Measurements from ENCODE around the gene DNAJC30. TPM values are rescaled to one million over a fixed set of nuclear protein-coding genes. Genes with fewer than 3 reads are reported as not detected.
A peak's percentile ranks its signal among the peaks of the same experiment; 100 is the strongest.
"Not testable (repeated sequence)": the region's sequence is repeated elsewhere in the genome, so short reads cannot be mapped to it uniquely, and the experiment has no call there.

DNAJC30 gene
- 0.96 TPM for total RNA-seq (ENCODE audit: insufficient read depth, low replicate concordance)

DNA sequence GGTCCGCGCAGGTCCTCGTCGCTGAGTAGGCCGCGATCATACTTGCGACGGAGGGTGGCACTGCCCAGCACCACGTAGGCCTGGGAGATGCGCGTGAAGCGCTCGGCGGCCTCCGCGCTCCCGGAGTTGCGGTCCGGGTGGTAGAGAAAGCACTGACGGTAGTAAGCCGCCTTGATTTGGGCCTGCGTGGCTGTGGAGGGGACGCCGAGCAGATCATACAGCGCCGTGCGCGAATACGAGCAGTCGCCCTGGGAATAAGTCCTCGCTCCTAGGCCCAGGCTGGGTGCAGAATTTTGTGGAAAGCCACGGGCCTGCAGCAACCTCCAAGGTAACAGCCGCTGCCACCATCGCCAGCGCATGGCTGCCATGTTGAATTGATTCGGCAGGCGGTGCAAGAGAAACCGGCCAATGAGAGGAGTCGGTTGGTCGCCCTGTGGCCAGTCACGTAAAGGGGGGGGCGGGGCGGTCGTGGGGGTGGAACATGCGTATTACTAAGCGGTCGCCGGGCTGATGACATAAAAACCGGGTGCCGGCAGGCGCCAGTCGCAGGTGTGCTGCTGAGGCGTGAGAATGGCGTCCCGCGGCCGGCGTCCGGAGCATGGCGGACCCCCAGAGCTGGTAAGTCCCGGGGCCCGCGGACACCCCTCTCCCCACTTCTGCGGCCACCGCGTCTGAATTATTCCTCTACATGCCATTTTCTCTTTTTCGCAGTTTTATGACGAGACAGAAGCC is at the start of gene DNAJC30, which contains the start of gene BUD23:
TSS of gene DNAJC30 (minus strand) at position 398 of the 732 bp plus-strand sequence. CDS start at position 368, 30 bp downstream.
TSS of gene BUD23 (plus strand) at position 542 of the 732 bp plus-strand sequence. CDS start at position 571, 29 bp downstream.
- DNase-seq (ENCODE audit: low spot score), result peak; percentile 96

DNA sequence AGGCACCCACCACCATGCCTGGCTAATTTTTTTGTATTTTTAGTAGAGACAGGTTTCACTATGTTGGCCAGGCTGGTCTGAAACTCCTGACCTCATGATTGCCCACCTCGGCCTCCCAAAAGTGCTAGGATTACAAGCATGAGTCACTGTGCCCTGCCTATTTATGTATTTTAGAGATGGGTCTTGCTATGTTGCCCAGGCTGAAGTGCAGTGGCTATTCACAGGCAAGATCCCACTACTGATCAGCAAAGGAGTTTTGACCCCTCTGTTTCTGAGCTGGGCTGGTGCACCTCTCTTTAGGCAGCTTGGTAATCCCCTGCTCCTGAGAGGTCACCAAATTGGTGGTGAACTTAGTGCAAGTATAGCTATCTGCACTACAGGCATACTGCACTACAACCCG is 49.1 kb upstream of the DNAJC30 start:
- no peak for DNase-seq (ENCODE audit: low spot score)

DNA sequence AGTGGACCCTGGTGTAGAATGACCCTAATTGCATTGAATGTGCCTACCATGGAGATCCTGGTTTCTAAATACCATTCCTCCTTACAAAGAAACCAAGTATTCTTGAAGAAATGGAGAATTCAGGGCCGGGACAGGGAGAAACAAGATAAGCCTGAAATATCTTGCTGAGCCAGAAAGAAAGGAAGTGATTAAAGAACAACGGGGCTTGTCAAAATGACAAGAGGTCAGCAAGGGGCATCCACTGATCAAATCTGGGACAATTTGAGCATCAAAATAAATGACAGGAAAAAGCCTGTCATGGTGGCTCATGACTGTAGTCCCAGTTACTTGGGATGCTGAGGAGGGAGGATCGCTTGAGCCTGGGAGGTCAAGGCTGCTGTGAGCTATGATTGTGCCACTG is 47.2 kb upstream of the DNAJC30 start:
- no peak for DNase-seq (ENCODE audit: low spot score)

DNA sequence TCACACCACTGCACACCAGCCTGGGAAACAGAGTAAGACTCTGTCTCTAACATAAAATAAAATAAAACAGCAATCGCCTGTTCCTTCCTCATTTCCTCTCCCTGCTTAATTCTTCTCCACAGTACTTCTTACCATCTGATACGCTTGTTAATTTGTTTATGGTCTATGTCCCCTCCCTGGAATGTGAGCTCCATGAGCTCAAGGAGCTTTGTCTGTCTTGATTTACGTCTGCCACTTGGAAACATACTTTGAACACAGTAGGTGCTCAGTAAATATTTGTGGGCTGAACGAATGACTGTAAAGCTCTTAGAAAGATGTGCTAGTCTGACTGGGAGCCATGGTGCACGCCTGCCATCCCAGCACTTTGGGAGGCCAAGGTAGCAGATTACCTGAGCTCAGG is 45.3 kb upstream of the DNAJC30 start:
- DNase-seq (ENCODE audit: low spot score), result no peak

DNA sequence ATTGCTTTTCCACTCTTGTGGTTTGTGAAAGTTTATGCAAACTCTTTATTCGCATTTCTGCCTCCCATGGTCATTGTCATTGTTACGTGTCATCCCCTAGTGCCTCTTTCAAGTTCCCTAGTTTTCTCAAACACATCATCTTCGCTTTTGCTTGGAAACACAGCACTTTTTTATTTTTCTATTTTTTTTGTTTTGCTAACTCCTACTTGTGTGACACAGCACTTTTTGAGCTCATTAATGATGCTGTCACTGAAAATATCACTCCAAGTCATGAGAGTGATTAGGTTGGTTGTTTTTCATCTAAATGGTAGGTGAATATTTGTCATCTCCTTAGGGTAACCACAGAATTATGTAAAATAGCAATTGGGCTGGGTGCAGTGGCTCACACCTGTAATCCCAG is 44.7 kb upstream of the DNAJC30 start:
- no peak for DNase-seq (ENCODE audit: low spot score)

DNA sequence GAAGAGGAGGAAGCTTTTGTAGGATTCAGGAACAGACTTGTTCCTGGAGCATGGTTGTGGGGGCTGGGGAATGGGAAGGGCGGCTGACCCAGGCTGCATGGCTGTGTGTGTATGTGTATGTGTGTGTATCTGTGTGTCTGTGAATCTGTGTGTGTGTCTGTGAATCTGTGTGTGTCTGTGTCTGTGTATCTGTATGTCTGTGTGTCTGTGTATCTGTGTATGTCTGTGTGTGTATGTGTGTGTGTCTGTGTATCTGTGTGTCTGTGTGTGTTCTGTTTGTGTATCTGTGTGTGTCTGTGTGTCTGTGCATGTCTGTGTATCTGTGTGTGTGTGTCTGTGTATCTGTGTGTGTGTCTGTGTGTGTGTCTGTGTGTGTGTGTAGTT is 42.8 kb upstream of the DNAJC30 start:
- no peak for DNase-seq (ENCODE audit: low spot score)

DNA sequence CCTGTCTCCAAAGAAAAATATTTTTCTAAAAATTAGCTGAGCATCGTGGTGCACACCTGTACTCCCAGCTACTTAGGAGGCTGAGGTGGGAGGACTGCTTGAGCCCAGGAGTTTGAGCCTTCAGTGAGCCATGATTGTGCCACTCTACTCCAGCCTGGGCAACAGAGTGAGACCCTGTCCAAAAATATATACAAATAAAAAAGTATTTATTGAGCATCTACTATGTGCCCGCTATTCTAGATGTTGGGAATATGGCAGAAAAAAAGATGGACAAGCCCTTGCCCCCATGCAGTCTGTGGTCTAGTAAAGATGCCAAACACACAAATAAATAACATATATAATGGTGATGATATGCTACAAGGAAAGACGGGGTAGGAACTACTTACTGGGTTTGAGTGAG is 40.6 kb upstream of the DNAJC30 start:
- DNase-seq (ENCODE audit: low spot score), result no peak

DNA sequence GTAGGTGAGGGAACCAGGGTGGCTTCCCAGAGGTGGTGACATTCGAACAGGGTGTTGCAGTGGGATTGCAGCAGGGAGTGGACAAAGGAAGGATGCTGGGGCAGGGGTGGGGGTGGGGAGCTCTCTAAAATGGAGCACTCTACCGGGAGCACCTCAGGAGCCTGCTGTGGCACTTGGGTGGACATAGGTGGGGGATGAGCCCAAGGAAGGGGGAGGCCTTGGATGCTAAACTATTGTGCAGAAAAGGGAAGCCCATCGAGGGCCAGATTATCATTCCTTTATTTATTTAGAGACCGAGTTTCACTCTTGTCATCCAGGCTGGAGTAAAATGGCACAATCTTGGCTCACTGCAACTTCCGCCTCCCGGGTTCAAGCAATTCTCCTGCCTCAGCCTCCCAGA is 39.5 kb upstream of the DNAJC30 start:
- no peak for DNase-seq (ENCODE audit: low spot score)

DNA sequence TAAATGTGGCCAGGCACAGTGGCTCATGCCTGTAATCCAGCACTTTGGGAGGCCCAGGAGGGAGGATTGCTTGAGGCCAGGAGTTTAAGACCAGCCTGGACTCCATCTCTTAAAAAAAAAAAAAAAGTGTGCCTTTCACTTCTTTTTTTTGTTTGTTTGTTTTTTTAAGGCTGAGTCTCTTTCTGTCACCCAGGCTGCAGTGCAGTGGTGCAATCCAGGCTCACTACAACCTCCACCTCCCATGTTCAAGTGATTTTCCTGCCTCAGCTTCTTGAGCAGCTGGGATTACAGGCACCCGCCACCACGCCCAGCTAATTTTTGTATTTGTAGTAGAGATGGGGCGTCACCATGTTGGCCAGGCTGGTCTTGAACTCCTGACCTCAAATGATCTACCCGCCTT is 38.9 kb upstream of the DNAJC30 start:
- not testable (repeated sequence) for DNase-seq (ENCODE audit: low spot score)

DNA sequence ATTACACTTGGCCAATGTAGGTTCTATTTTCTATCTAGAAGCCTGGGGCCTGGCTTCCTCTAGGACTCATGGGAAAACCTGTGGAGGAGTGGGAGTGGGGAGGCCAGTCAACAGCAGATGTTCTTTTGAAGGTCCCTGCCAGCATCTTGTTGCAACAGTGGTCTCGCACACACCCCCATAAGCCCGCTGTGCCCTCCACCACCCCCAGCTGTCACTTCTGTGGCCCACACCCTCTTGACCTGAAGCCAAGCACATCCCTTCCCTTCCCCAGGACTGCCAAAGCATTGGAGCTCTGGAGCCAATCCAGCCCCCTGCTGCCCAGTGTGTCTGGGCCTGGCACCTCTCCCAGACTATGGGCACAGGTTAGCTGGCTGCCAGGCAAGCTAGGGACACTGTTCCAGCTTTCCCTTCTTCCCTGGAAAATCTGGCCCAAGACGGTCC is 38.1 kb upstream of the DNAJC30 start:
- DNase-seq (ENCODE audit: low spot score), result no peak

DNA sequence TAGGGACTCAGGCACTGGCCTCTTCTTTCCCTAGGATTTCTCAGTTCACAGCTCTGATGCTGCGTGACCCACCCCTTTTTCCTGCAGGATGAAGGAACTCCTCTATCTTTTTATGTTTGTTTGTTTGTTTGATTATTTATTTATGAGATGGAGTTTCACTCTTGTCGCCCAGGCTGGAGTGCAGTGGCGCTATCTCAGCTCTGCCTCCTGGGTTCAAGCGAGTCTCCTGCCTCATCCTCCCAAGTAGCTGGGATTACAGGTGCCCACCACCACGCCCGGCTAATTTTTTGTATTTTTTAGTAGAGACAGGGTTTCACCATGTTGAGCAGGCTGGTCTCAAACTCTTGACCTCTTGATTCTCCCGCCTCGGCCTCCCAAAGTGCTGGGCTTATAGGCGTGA is 37.2 kb upstream of the DNAJC30 start:
- not testable (repeated sequence) for DNase-seq (ENCODE audit: low spot score)

DNA sequence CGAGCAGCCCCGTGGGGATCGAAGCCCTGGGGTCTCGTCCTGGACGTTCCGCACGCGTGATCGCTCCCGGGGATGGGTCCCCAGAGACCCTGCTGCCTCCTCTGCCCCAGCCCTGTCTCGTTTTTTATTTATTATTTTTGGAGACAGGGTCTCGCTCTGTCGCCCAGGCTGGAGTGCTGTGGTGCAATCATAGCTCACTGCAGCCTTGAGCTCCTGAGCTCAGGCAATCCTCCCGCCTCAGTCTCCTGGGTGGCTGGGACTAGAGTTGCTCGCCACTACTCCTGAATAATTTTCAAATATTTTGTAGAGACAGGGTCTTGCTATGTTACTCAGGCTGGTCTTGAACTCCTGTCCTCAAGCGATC is 36.5 kb upstream of the DNAJC30 start:
- no peak for DNase-seq (ENCODE audit: low spot score)

DNA sequence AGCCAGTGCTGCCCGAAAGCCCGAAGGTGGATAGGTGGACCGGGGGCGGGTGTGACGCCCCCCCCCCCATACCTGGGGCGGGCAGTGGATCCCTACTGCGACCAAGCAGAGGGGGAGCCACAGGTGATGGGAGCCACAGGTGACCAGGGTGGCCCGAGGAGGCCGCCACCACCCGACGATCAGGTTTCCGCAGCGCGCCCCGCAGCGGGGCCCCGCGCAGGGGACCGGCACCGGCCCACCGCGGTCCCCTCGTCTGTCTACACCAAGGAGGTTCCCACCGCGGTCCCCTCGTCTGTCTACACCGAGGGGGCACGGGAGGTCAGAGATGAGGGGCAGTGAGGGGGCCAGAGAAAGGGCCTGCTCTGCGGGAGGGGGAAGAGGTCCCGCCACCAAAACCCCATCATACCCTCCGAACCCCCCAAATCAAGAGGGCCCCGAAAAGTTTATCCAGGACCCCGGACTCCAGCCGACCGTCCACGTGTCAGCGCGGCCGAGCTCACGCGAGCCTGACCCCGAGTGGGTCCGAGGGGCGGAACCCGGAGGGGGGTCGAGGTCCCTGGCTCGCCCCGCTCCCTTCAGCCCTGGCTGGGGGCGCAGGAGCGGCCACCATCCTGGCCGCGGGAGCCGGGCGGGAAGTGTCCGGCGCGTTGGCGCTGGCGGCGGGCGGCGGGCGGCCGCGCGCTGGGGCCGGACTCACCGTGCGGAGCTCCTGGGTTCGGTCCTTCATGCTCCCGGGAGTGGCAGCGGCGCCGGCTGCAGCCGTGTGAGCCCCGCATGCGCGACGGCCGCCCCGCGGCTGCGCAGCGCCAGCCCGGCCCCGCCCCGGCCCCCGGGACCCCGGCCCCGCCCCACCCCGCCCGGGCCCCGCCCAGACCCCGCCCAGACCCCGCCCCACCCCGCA is 35.9 kb upstream of the DNAJC30 start, which contains the start of gene STX1A:
TSS of gene STX1A (minus strand) at position 765 of the 901 bp plus-strand sequence. CDS start at position 727, 38 bp downstream.
- peak; percentile 77 for DNase-seq (ENCODE audit: low spot score)

DNA sequence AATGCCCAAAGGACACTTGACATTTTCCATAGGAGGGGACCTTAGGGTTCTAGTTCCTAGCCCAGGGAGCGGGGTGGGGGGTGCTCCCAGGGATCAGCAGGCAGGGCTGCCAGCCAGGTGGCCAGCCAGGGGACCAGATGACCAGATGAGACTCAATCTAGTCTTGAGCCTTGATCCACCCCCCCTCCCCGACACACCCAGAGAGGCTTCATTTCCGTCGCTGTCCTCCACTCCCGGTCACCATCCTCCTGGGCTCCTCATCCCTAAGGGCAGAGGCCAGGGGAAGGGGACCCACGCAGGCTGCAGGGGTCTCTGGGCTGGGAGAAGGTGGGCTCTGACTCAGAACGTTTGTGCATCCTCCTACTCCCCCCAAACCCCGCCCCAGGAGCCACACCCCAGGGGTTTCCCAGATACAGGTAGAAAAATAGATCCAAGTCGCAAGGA is 35.2 kb upstream of the DNAJC30 start:
- DNase-seq (ENCODE audit: low spot score), result no peak

DNA sequence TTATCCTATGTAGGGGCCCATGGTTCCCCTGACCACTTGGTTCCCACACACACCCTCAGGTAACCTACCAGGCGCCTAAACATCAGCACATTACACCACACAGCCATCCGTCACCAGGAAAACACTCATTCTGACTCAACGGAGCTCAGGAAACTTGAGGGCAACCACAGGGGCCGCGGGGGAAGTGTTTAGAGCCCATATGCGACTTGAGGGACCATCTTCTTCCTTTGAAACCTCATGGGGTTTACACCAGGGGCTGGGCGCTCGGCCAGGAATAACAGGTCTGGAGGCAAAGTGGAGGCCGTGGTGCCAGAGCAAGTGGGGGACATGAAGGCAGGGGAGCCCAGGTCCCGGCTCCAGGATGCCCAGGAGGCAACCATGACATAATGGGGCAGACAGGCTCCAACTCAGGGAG is 34.7 kb upstream of the DNAJC30 start:
- DNase-seq (ENCODE audit: low spot score), result no peak

DNA sequence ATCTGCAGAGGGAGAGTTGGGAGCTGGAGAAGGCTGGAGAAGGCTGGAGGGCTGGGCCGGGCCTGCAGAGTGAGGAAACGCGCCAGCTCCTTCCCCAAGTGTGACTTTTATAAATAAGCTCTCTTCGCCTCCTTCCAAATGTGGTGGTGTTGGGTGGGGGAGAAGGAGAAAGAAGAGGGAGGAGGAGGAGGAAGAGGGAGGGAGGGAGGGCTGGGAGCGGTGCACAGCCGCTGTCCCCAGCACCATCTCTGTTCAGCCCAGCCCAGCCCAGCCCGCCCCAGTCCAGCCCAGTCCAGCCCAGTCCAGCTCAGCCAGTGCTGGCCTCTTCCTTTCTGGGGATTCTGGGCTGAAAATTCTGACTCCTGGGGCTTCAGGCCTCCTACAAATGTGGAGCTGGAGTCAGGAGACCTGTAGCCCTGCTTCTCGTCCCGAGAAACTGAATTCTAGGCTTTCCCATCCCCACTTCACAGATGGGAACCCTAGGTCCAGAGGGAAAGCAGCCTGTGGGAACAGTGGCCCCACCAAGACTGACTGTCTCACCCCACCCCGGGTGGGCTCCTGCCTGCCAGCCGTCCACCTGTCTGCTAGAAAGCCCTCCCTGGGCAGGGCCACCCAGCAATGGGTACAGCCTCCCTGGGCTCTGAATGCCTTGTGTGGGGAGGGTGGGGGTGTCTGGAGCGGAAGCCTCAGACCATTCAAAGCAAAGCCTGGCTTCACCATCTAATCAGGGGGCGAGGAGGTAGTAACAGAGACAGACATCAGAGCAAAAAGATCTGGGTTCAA is 34.0 kb upstream of the DNAJC30 start:
- no peak for DNase-seq (ENCODE audit: low spot score)

DNA sequence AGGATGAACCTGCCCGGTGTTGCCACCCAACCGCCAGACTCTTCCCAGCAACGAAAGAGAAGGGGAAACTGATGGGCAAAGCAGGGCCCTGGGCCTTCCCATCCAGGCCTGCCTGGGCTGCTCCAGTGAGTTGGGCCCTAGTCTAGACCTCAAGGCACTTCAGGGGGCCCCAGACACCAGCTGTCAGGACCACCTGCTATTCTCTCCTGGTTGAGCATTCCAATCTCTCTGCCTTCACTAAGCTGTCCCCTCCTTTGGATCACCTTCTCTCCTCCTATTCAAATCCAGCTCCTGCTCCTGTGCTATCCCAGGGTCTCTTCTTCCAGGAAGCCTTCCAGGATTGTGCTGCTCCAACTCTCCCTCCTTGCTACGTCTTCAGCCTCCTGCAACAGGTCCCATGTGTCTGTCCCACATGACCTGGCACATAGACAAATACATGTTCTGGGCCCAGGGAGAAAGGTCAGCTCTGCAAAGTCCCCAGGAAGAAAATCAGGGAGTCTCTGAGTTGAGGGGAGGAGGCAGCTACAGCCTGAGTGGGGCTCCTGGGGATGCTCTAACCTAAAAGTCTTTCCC is 33.2 kb upstream of the DNAJC30 start:
- DNase-seq (ENCODE audit: low spot score), result no peak

DNA sequence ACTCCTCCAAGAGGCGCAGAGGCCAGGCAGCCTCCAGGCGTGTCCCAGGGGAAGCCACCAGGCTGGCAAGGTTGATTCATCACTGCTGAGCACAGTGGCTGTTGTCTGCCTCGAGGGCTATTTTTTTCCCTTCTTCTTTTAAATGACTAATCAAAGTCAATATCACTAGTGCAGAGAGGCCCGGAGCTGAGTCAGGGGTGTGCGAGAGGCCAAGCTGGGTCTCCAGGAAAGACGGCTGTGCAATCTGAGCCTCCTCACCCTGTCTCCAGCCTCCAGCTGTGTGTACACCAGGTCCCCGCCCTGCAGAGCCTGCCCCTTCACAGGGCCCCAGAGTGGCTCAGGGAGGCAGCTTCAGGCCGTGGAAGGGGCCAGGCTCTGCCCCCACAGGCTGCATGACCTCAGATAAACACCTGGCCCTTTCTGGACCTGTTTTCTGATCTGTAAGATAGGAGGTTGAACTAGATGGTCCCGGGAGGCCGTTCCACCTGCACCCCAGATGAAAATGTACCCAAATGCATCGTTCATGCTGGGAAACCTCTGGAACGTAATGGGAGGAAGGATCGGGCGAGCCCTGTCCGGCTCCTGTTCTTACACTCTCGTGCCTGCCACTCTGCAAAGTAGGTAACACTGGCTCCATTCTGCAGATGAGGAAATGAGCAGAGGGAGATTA is 32.5 kb upstream of the DNAJC30 start:
- DNase-seq (ENCODE audit: low spot score), result peak; percentile 96

DNA sequence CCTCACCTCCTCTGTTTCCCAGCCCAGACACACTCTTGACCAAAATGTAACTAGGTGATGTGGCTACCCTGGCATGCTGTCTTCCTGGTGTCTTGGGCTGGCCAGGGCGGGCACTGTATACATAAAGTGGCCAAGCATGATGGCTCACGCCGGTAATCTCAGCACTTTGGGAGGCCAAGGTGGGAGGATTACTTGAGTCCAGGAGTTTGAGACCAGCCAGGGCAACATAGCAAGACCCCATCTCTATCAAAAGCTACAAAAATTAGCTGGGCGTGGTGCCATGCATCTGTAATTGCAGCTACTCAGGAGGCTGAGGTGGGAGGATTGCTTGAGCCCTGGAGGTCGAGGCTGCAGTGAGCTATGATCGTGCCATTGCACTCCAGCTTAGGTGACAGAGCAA is 30.1 kb upstream of the DNAJC30 start:
- not testable (repeated sequence) for DNase-seq (ENCODE audit: low spot score)

DNA sequence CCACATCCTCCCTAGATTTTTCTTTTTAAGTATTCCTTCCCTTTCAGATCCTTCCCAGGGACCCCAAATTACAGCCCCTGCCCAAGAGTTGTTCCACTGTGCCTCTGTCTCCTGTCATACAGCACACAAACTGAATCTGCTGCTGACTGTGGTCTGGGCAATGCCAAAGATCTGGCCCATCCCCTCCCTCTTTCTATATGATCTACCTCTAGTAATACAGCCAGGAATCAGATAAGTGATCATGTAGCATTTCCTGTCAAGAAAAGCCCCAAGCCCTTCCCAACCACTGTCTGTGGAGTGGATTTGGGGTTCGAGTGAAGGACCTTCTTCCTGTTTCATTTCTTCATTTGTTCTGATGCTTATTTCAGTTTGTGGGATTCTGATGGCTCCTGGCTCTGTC is 29.5 kb upstream of the DNAJC30 start:
- no peak for DNase-seq (ENCODE audit: low spot score)
